Measurements from ENCODE around the gene TTC39C.

TTC39C gene

DNA sequence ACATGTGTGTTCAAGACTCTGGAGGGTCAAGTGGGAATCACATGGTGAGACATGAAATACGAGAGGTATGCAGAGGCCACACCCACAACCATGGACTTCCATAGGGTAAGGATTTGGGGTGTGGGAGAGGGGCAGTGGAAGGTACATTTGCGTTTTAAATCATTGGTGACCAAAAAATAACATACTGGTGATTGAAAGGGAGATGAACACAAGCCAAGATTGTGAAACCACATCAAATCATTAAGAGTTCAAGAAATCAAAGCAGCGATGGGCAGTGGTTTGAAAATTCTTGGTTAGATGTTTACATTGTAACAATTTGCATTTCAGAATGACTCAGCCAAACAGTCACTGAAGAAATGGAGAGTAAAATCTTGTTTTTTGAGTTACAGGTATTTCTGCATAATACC lies 122.4 kb downstream of the TTC39C start:
- Histone ChIP-seq H3K27me3 (ENCODE audit: insufficient read depth, poor library complexity, severe bottlenecking) (peaks cover 3% of the 10 kb centered on the region), H3K27ac (replicated peaks) (no peak overlapping the region), H3K4me3 (replicated peaks; ENCODE audit: insufficient read depth, low read length) (no peak overlapping the region)
- TF ChIP-seq POLR2AphosphoS5 (IDR thresholded peaks at IDR 0.05; ENCODE audit: low read depth), result no peak
- DNase-seq (ENCODE audit: low read depth in 1 of 2, low spot score in 1 of 2), result no peak

DNA sequence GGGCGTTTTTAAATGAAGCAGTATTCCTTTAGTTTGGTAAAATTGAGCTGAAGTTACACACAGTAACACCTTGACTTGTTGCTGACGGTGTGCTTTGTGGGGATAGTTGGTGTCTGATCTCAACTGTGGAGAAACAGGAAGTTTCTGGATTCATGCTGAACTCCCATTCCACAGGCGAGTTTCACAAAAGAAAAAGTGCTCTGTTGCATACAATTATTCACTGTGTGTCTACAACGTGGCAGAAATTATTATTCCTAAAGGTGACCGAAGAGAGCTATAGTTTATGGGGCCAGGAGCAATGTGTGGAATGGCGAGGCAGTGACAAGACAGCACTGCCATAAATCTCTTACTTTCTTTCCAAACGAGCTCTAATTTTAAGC lies 123.8 kb downstream of the TTC39C start:
- no peak overlapping the region for H3K27ac ChIP-seq (replicated peaks)
- peaks cover 3% of the 10 kb centered on the region for H3K27me3 ChIP-seq (ENCODE audit: insufficient read depth, poor library complexity, severe bottlenecking)
- H3K4me3 ChIP-seq (replicated peaks; ENCODE audit: insufficient read depth, low read length), result peak overlapping the region; percentile 17
- DNase-seq (ENCODE audit: low read depth in 1 of 2, low spot score in 1 of 2), result peak in 1 of 2 experiments; percentile 19
- TF ChIP-seq GABPA (IDR thresholded peaks at IDR 0.05; ENCODE audit: low read depth) (no peak), SPI1 (IDR thresholded peaks at IDR 0.05; ENCODE audit: borderline replicate concordance, low read depth) (no peak), CTCF (IDR thresholded peaks at IDR 0.05; ENCODE audit: insufficient read depth, low read length) (no peak), POLR2AphosphoS5 (IDR thresholded peaks at IDR 0.05; ENCODE audit: low read depth) (no peak)
- TF ChIP-seq, protein P1, sequence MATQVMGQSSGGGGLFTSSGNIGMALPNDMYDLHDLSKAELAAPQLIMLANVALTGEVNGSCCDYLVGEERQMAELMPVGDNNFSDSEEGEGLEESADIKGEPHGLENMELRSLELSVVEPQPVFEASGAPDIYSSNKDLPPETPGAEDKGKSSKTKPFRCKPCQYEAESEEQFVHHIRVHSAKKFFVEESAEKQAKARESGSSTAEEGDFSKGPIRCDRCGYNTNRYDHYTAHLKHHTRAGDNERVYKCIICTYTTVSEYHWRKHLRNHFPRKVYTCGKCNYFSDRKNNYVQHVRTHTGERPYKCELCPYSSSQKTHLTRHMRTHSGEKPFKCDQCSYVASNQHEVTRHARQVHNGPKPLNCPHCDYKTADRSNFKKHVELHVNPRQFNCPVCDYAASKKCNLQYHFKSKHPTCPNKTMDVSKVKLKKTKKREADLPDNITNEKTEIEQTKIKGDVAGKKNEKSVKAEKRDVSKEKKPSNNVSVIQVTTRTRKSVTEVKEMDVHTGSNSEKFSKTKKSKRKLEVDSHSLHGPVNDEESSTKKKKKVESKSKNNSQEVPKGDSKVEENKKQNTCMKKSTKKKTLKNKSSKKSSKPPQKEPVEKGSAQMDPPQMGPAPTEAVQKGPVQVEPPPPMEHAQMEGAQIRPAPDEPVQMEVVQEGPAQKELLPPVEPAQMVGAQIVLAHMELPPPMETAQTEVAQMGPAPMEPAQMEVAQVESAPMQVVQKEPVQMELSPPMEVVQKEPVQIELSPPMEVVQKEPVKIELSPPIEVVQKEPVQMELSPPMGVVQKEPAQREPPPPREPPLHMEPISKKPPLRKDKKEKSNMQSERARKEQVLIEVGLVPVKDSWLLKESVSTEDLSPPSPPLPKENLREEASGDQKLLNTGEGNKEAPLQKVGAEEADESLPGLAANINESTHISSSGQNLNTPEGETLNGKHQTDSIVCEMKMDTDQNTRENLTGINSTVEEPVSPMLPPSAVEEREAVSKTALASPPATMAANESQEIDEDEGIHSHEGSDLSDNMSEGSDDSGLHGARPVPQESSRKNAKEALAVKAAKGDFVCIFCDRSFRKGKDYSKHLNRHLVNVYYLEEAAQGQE (IDR thresholded peaks at IDR 0.05; ENCODE audit: insufficient replicate concordance, low read depth), result no peak

- TF ChIP-seq CTCF (IDR thresholded peaks at IDR 0.05; ENCODE audit: insufficient read depth, low read length) (no peak), GABPA (IDR thresholded peaks at IDR 0.05; ENCODE audit: low read depth) (no peak), SPI1 (IDR thresholded peaks at IDR 0.05; ENCODE audit: borderline replicate concordance, low read depth) (no peak), POLR2AphosphoS5 (IDR thresholded peaks at IDR 0.05; ENCODE audit: low read depth) (no peak)
- TF ChIP-seq, protein P1 (IDR thresholded peaks at IDR 0.05; ENCODE audit: insufficient replicate concordance, low read depth), result no peak
- Histone ChIP-seq H3K4me3 (replicated peaks; ENCODE audit: insufficient read depth, low read length) (peak within 1 kb of the TSS; percentile 17), H3K27ac (replicated peaks) (no peak within 1 kb of the TSS), H3K27me3 (ENCODE audit: insufficient read depth, poor library complexity, severe bottlenecking) (peaks cover 3% of the 10 kb centered on the region)
- peak in 1 of 2 experiments; percentile 74 for DNase-seq (ENCODE audit: low read depth in 1 of 2, low spot score in 1 of 2)
Measured at GRCh38 chr18:24138789-24139616, 124.4 kb downstream of the TTC39C start, which contains the start of gene CABYR. CABYR (plus strand) TSS chr18:24139062; CDS start chr18:24143115, 4,053 bp downstream.

- TF ChIP-seq GABPA (IDR thresholded peaks at IDR 0.05; ENCODE audit: low read depth), result no peak
- TF ChIP-seq, protein P1 (IDR thresholded peaks at IDR 0.05; ENCODE audit: insufficient replicate concordance, low read depth), result no peak
- no peak for TF ChIP-seq POLR2AphosphoS5 (IDR thresholded peaks at IDR 0.05; ENCODE audit: low read depth)
- no peak for TF ChIP-seq SPI1 (IDR thresholded peaks at IDR 0.05; ENCODE audit: borderline replicate concordance, low read depth)
- no peak for DNase-seq (ENCODE audit: low read depth in 1 of 2, low spot score in 1 of 2)
- Histone ChIP-seq H3K27ac (replicated peaks) (no peak overlapping the region), H3K4me3 (replicated peaks; ENCODE audit: insufficient read depth, low read length) (no peak overlapping the region), H3K27me3 (ENCODE audit: insufficient read depth, poor library complexity, severe bottlenecking) (peaks cover 3% of the 10 kb centered on the region)
Measured at GRCh38 chr18:24140697-24141096, 126.1 kb downstream of the TTC39C start.
